Midbrain (tissue), 1 donor: ENCODE measurements around the gene SUPT5H.

Experiments used
- DNase-seq: peaks from one replicate; lab custom pipeline; 2025; lab: John Stamatoyannopoulos, UW

Gene SUPT5H

GRCh38 chr19:39497996-39498797, 52.8 kb downstream of the SUPT5H start:
- DNase-seq = peak; percentile 49

GRCh38 chr19:39498798-39499642, 53.6 kb downstream of the SUPT5H start, which contains the start of gene DLL3:
Gene DLL3, plus strand, starts transcription at chr19:39498947. Its CDS starts 28 bp downstream, at chr19:39498975.
- no peak for DNase-seq

GRCh38 chr19:39499932-39500331, 54.5 kb downstream of the SUPT5H start:
- no peak for DNase-seq

- DNase-seq = no peak
Observed at GRCh38 chr19:39500543-39500942, 55.2 kb downstream of the SUPT5H start.

DNA sequence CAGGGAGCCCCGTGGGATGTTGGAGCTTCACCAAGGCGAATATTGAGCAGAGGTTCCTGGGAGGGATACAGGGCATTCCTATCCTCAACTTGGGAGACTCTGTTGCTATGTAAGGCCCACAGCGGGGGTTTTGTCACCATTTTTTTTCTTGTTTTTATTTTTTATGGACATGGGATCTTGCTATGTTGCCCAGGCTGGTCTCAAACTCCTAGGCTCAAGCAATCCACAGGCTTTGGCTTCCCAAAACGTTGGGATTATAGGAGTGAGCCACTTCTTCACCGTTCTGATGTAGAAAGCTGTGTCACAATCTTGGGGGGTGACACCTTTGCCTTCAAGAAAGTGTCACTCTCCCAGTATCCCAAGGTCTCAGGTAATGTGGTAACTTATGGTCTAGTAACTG, 56.0 kb downstream of the SUPT5H start:
- no peak for DNase-seq

- peak; percentile 10 for DNase-seq
Observed at GRCh38 chr19:39502640-39503417, 57.4 kb downstream of the SUPT5H start.

DNA sequence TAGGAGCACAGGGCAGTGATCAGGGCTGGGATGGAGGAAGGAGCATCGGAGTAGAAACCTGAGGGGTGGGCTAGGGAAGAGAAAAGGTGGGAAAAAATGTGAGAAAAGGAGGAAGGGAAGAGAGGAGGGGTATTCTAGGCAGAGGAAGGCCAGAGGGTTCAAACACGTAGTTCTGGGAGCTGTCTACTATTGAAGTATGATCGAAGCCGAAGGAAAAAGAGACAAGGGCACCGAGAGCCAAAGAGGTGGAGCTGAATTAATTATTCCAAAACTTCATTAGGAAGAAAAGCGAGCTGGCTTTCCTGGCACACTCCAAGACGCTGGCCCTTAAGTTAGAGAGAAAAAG, 61.2 kb downstream of the SUPT5H start:
- DNase-seq = no peak

DNA sequence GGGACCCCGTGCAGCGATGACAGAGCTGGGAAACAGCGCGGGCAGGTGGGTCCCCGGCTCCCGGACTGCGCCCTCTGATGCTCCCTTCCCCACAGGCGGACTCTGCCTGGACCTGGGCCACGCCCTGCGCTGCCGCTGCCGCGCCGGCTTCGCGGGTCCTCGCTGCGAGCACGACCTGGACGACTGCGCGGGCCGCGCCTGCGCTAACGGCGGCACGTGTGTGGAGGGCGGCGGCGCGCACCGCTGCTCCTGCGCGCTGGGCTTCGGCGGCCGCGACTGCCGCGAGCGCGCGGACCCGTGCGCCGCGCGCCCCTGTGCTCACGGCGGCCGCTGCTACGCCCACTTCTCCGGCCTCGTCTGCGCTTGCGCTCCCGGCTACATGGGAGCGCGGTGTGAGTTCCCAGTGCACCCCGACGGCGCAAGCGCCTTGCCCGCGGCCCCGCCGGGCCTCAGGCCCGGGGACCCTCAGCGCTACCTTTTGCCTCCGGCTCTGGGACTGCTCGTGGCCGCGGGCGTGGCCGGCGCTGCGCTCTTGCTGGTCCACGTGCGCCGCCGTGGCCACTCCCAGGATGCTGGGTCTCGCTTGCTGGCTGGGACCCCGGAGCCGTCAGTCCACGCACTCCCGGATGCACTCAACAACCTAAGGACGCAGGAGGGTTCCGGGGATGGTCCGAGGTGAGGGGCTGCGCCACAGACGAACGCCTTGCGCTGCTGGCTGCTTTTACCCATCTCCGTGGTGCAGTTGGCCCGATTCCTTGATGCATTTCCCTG, 61.7 kb downstream of the SUPT5H start:
- DNase-seq = no peak

GRCh38 chr19:39507715-39508364, 62.5 kb downstream of the SUPT5H start:
- no peak for DNase-seq

GRCh38 chr19:39508629-39509028, 63.2 kb downstream of the SUPT5H start:
- no peak for DNase-seq

DNA sequence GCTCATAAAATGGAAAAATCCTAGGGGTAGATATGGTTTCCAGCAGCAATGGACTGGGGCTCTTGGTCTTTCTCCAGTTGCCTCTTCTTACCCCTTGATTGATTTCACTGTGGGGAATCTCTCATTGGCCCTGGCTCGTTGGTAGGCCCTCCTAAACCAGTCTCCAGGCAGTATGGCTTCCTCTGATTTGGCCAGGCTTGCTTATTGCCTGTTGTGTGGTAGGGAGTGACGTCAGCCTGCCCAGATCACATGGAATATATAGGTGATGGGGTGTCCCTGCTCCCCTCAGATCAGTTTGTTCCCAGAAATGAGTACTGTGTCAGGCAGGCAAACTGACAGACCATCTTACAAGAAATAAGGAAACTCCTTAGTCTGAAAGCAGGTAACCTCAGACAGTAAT, 63.9 kb downstream of the SUPT5H start:
- no peak for DNase-seq

GRCh38 chr19:39512988-39513387, 67.6 kb downstream of the SUPT5H start:
- no peak for DNase-seq

DNA sequence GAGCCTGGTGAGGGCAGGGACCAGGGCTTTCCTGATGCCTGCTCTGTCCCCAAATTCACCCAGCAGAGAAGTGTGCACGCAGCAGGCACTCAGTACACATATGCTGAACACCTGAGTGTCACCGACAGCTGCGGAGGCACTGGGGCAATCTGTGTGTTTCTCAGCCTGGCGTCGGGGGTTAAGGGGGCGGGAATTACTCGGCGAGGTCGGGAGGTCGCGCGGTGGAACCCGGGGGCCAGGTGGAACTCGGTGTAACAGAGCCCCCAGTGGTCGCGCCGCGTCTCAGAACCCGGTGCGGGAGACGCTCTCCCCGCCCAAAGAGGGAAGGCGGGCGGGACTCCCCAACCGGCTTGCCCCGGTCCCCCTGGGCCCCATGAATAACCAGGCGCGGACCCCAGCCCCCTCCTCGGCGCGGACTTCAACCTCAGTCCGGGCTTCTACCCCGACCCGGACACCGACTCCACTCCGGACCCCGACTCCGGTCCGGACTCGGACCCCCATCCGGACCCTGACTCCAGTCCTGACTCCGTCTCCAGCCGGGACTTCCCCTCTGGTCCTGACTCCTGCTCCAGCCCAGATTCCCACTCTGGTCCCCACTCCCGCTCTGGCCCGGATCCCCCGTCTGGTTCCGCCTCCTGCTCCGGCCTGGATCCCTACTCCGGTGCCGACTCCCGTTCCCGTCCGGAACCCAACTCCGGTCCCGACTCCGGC, 69.6 kb downstream of the SUPT5H start, which contains the start of gene SELENOV:
TSS of gene SELENOV (plus strand) at position 300 of the 711 bp plus-strand sequence. CDS start at position 374, 74 bp downstream.
- no peak for DNase-seq

DNA sequence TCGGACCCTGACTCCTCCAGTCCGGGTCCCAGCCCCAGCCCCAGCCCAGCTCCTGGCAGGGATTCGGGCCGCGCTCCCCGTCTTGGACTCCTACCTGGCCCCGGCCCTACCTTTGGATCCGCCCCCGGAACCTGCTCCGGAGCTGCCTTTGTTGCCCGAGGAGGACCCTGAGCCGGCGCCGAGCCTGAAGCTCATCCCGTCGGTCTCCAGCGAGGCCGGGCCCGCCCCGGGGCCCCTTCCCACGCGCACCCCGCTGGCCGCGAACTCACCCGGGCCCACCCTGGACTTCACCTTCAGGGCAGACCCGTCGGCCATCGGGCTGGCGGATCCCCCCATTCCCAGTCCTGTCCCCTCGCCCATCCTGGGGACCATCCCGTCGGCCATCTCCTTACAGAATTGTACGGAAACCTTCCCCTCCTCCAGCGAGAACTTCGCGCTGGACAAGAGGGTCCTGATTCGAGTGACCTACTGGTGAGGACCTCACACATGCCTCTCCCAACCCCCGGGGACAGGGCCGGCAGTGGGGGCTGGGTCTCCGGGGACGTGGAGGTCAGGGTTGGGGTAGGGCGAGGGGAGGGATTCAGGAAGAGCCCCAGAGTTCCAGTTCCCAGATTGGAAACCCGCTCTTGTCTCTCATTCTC, 70.3 kb downstream of the SUPT5H start:
- no peak for DNase-seq

GRCh38 chr19:39516270-39516669, 70.9 kb downstream of the SUPT5H start:
- no peak for DNase-seq

GRCh38 chr19:39517432-39517831, 72.0 kb downstream of the SUPT5H start:
- DNase-seq = no peak

- DNase-seq = no peak
Observed at GRCh38 chr19:39518458-39518857, 73.1 kb downstream of the SUPT5H start.

DNA sequence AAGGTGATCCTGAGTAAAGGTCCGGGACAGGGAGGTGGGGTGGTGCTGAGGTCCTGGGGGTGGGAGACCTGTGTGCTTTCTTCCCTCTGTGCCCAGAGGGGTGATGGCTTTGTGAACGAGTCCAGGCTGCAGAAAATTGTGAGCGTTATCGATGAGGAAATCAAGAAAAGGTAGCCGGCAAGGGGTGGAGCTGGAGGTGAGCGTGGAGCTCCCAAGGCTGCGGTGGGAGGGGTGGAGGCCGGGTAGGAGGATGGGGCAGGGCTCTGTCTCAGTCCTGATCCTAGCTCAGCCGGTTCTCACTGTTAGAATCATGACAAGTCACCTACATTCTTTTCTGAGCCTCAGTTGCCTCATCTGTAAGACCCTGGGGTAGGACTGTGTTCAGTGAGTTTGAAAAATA, 73.6 kb downstream of the SUPT5H start:
- no peak for DNase-seq

GRCh38 chr19:39520541-39521484, 75.4 kb downstream of the SUPT5H start:
- no peak for DNase-seq
